GM12864 (cell line): ENCODE measurements around the gene GRAP2.

Experiments
- DNase-seq: peaks from one replicate; pipeline ENCODE4 v3.0.0-alpha.2; 2011; ENCODE audit warnings: low read depth
- H3K4me3 ChIP-seq: 2 replicates; pipeline ENCODE4 v1.5.1; 2011; ENCODE audit warnings: mild to moderate bottlenecking, low read depth, low read length, control low read depth
- TF ChIP-seq, protein P1 (sequence below): IDR thresholded peaks from 2 replicates; pipeline ENCODE4 v1.5.1; 2011; ENCODE audit warnings: low read depth, mild to moderate bottlenecking, moderate library complexity, low read length, control low read depth, inconsistent platforms; ENCODE audit errors: missing control alignments

GRAP2 gene

GRCh38 chr22:39983346-39983745 lies 82.5 kb downstream of the GRAP2 start:
- no peak overlapping the region for H3K4me3 ChIP-seq
- TF ChIP-seq, protein P1, sequence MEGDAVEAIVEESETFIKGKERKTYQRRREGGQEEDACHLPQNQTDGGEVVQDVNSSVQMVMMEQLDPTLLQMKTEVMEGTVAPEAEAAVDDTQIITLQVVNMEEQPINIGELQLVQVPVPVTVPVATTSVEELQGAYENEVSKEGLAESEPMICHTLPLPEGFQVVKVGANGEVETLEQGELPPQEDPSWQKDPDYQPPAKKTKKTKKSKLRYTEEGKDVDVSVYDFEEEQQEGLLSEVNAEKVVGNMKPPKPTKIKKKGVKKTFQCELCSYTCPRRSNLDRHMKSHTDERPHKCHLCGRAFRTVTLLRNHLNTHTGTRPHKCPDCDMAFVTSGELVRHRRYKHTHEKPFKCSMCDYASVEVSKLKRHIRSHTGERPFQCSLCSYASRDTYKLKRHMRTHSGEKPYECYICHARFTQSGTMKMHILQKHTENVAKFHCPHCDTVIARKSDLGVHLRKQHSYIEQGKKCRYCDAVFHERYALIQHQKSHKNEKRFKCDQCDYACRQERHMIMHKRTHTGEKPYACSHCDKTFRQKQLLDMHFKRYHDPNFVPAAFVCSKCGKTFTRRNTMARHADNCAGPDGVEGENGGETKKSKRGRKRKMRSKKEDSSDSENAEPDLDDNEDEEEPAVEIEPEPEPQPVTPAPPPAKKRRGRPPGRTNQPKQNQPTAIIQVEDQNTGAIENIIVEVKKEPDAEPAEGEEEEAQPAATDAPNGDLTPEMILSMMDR: no peak
- no peak for DNase-seq

DNA sequence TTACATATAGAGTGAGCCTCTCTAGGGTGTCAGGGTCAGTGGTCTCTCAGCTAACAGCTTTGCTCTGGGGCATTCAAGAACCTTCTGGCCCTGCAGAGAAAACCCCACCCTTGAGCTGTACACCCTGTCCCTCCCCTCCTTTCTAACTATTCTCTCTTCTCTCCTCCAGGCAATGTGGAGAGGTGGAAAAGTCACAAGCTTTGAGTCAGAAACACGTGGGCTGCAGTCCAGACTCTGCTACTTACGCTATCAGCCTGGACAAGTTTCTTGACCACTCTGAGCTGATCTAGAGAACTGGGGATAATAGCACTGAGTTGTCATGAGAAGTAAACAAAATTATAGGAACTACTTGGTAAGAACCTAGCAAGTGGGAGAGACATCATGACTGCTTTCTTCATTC lies 83.1 kb downstream of the GRAP2 start:
- no peak overlapping the region for H3K4me3 ChIP-seq
- TF ChIP-seq, protein P1: no peak
- no peak for DNase-seq

- DNase-seq: no peak
- no peak overlapping the region for H3K4me3 ChIP-seq
- TF ChIP-seq, protein P1: no peak
Observed at GRCh38 chr22:39984746-39985145, 83.9 kb downstream of the GRAP2 start.

DNA sequence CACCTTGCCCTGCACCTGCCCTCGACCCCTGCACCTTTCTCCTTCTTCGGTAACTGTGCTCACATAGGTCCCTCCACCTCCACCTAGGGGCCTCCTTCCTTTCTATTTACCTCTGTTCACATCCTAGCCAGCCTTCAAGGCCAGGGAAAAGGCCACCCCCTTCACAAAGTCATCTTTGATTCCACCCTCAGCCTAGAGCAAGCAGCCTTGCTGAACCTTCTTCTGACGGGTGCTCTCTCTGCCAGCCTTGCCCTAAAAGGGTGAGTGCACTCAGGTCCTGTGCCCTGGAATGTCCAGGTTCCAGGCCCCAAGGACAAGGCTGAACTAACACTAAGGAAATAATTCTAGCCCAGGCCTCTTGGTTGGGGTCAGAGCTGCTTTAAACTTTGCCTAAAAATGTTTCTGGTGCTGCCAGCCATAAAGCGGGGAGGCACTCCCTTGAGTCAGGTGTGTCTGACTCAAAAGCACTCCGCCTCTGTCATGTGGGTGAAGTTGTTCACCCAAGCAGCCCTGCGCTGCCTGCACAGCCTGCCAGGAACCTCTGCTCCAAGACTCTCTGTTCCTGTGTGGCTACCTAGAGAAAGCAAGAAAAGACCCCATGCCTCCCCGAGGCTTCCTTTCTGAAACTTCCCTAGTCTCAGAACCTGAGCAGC lies 84.6 kb downstream of the GRAP2 start:
- TF ChIP-seq, protein P1: no peak

GRCh38 chr22:39988386-39989114 lies 87.7 kb downstream of the GRAP2 start:
- H3K4me3 ChIP-seq: no peak overlapping the region
- TF ChIP-seq, protein P1: no peak
- DNase-seq: no peak

More for the DNA sequence above, 84.6 kb downstream of the GRAP2 start:
- no peak for DNase-seq
- no peak overlapping the region for H3K4me3 ChIP-seq

DNA sequence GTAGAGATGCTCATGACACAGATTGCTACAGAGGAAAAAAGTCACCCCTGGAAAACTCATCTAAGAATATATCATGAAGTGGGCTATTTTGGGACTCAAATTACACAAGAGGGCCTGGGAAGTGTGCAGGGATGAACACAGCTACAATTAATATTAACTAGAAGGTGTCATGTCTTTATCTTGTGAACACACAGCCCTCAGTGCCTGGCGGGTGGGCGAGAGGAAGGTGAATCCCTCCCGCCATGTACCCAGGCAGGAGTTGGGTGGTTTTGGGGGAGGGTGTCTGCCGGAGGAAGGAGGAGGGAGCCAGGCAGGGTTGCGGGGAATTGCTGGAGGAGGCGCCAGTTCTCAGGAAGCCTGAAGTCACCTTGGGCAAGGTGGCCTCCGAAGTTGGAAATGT lies 88.7 kb downstream of the GRAP2 start:
- TF ChIP-seq, protein P1: no peak
- DNase-seq: no peak
- no peak overlapping the region for H3K4me3 ChIP-seq
